H9 (cell line): ENCODE results near the gene CLPTM1L. TPM values are rescaled to one million over a fixed set of nuclear protein-coding genes. Genes with fewer than 3 reads are reported as not detected.

Experiments
- DNase-seq: peaks from one replicate; pipeline ENCODE4 v3.0.0-alpha.2; 2017
- H2AFZ ChIP-seq: one replicate; pipeline ENCODE4 v1.6.1; 2013; ENCODE audit warnings: mild to moderate bottlenecking, low read length, control low read depth, moderate library complexity
- H2AK5ac ChIP-seq: 2 replicates; pipeline ENCODE4 v1.6.1; 2013; ENCODE audit warnings: low read length, control low read depth, mixed read lengths; ENCODE audit not compliant: insufficient read length
- H2BK120ac ChIP-seq: one replicate; pipeline ENCODE4 v1.6.1; 2013; ENCODE audit warnings: low read depth, mild to moderate bottlenecking, low read length, control low read depth, inconsistent platforms; ENCODE audit not compliant: poor library complexity, severe bottlenecking
- H2BK12ac ChIP-seq: 2 replicates; pipeline ENCODE4 v1.6.1; 2013; ENCODE audit warnings: low read length, control low read depth, mixed read lengths, low read depth; ENCODE audit not compliant: insufficient read length
- H2BK15ac ChIP-seq: 2 replicates; pipeline ENCODE4 v1.6.1; 2013; ENCODE audit warnings: low read depth, low read length, control low read depth
- H2BK20ac ChIP-seq: one replicate; pipeline ENCODE4 v1.6.1; 2013; ENCODE audit warnings: low read depth, mild to moderate bottlenecking, low read length, control low read depth, inconsistent platforms; ENCODE audit not compliant: poor library complexity, severe bottlenecking
- H2BK5ac ChIP-seq: 2 replicates; pipeline ENCODE4 v1.6.1; 2013; ENCODE audit warnings: low read length, control low read depth, mixed read lengths; ENCODE audit not compliant: insufficient read length
- H3K14ac ChIP-seq: 2 replicates; pipeline ENCODE4 v1.6.1; 2013; ENCODE audit warnings: low read length, control low read depth; ENCODE audit not compliant: insufficient read depth
- H3K18ac ChIP-seq: 2 replicates; pipeline ENCODE4 v1.6.1; 2013; ENCODE audit warnings: low read depth, mild to moderate bottlenecking, mixed read lengths, low read length, control low read depth; ENCODE audit not compliant: insufficient read length
- H3K23ac ChIP-seq: 2 replicates; pipeline ENCODE4 v1.6.1; 2013; ENCODE audit warnings: low read length, control low read depth, mixed read lengths, low read depth; ENCODE audit not compliant: insufficient read length
- H3K23me2 ChIP-seq: 2 replicates; pipeline ENCODE4 v1.6.1; 2013; ENCODE audit warnings: low read depth, mild to moderate bottlenecking, mixed read lengths, low read length, control low read depth; ENCODE audit not compliant: insufficient read length, poor library complexity, severe bottlenecking
- H3K27ac ChIP-seq: 2 replicates; pipeline ENCODE4 v1.5.1; 2013; ENCODE audit warnings: low read length, control low read depth, mixed read lengths, low read depth; ENCODE audit not compliant: insufficient read length
- H3K27me3 ChIP-seq: 2 replicates; pipeline ENCODE4 v1.6.1; 2013; ENCODE audit warnings: low read length, control low read depth, inconsistent platforms; ENCODE audit not compliant: insufficient read depth
- H3K4ac ChIP-seq: 2 replicates; pipeline ENCODE4 v1.6.1; 2013; ENCODE audit warnings: low read depth, mild to moderate bottlenecking, control low read depth, inconsistent platforms, low read length, moderate library complexity
- H3K4me1 ChIP-seq: 2 replicates; pipeline ENCODE4 v1.6.1; 2013; ENCODE audit warnings: low read length, control low read depth, inconsistent platforms; ENCODE audit not compliant: insufficient read depth
- H3K4me2 ChIP-seq: 2 replicates; pipeline ENCODE4 v1.6.1; 2013; ENCODE audit warnings: low read length, control low read depth, mixed read lengths; ENCODE audit not compliant: insufficient read length, insufficient read depth
- H3K56ac ChIP-seq: 2 replicates; pipeline ENCODE4 v1.6.1; 2013; ENCODE audit warnings: low read depth, mild to moderate bottlenecking, mixed read lengths, low read length, control low read depth; ENCODE audit not compliant: insufficient read length
- H3K79me1 ChIP-seq: 2 replicates; pipeline ENCODE4 v1.6.1; 2013; ENCODE audit warnings: low read depth, mild to moderate bottlenecking, moderate library complexity, low read length, control low read depth, inconsistent platforms; ENCODE audit not compliant: insufficient read depth, poor library complexity, severe bottlenecking
- H3K79me2 ChIP-seq: 2 replicates; pipeline ENCODE4 v1.6.1; 2013; ENCODE audit warnings: low read length, control low read depth, inconsistent platforms; ENCODE audit not compliant: insufficient read depth
- H3K9ac ChIP-seq: 2 replicates; pipeline ENCODE4 v1.6.1; 2013; ENCODE audit warnings: low read length, control low read depth, mixed read lengths; ENCODE audit not compliant: insufficient read length; ENCODE audit errors: extremely low read depth
- H3K9me3 ChIP-seq: one replicate; pipeline ENCODE4 v1.6.1; 2013; ENCODE audit warnings: low read depth, low read length, inconsistent platforms; ENCODE audit not compliant: control insufficient read depth
- H3T11ph ChIP-seq: one replicate; pipeline ENCODE4 v1.6.1; 2013; ENCODE audit warnings: mild to moderate bottlenecking, low read length, control low read depth, inconsistent platforms
- H4K20me1 ChIP-seq: one replicate; pipeline ENCODE4 v1.6.1; 2013; ENCODE audit not compliant: control insufficient read depth, insufficient read length, insufficient read depth
- H4K5ac ChIP-seq: 2 replicates; pipeline ENCODE4 v1.6.1; 2013; ENCODE audit warnings: low read depth, mild to moderate bottlenecking, mixed read lengths, low read length, control low read depth; ENCODE audit not compliant: insufficient read length
- H4K8ac ChIP-seq: replicated peaks from 2 replicates; pipeline ENCODE4 v1.6.1; 2013; ENCODE audit warnings: low read length, control low read depth, mixed read lengths, low read depth; ENCODE audit not compliant: insufficient read length
- H4K91ac ChIP-seq: 2 replicates; pipeline ENCODE4 v1.6.1; 2013; ENCODE audit warnings: low read depth, mild to moderate bottlenecking, moderate library complexity, mixed read lengths, low read length, control low read depth; ENCODE audit not compliant: insufficient read length
- H3K27ac Mint-ChIP-seq, 3 experiments: 2 replicates in 2 of 3; 3 replicates in 1 of 3; pipeline ENCODE4 v1.8.0; 2020 to 2021; ENCODE audit warnings: mixed read lengths in 3 of 3, mild to moderate bottlenecking in 1 of 3, moderate library complexity in 1 of 3
- H3K27me3 Mint-ChIP-seq: 2 replicates; pipeline ENCODE4 v1.8.0; 2021; ENCODE audit warnings: low read depth, mild to moderate bottlenecking, moderate library complexity, mixed read lengths
- H3K36me3 Mint-ChIP-seq, 3 experiments: 2 replicates in 2 of 3; 3 replicates in 1 of 3; pipeline ENCODE4 v1.8.0; 2020 to 2021; ENCODE audit warnings: low read depth in 3 of 3, mixed read lengths in 3 of 3; ENCODE audit not compliant: insufficient read depth in 1 of 3
- H3K4me1 Mint-ChIP-seq, 2 experiments: 2 replicates each; pipeline ENCODE4 v1.8.0; 2020; ENCODE audit warnings: mixed read lengths in 2 of 2
- H3K4me3 Mint-ChIP-seq, 2 experiments: 2 replicates in 1 of 2; 3 replicates in 1 of 2; pipeline ENCODE4 v1.8.0; 2020 to 2021; ENCODE audit warnings: mild to moderate bottlenecking in 2 of 2, mixed read lengths in 2 of 2, moderate library complexity in 1 of 2
- H3K9me3 Mint-ChIP-seq, 2 experiments: 2 replicates in 1 of 2; 3 replicates in 1 of 2; pipeline ENCODE4 v1.8.0; 2020; ENCODE audit warnings: mild to moderate bottlenecking in 2 of 2, mixed read lengths in 2 of 2, moderate library complexity in 1 of 2
- CTCF ChIP-seq: fragments of 200-600 bp; sonication (generic); conservative IDR thresholded peaks from 3 replicates; pipeline ENCODE4 v1.8.0; 2021; ENCODE audit warnings: antibody characterized with exemption, mild to moderate bottlenecking
- WGBS: extraction: QIAGEN DNeasy Blood & Tissue Kit; methylation state at CpG from one replicate; pipeline ENCODE4 v1.1.7; 2013; ENCODE audit warnings: missing lambda C conversion rate, low lambda C conversion rate, mixed read lengths; ENCODE audit not compliant: insufficient read length; ENCODE audit errors: extremely low coverage; 5-methylcytosine and 5-hydroxymethylcytosine counted together
- total RNA-seq: library from RNA; stranded (reverse); gene quantifications from 2 replicates; pipeline ENCODE4 v1.2.1, GENCODE V29; 2021

CLPTM1L gene
- total RNA-seq, 1 experiment from 2014 or later = 108 TPM

- Histone ChIP-seq H3K27ac (no peak overlapping the region), H3K4me1 (no peaks in the 10 kb centered on the region; the same call in 1 of the 2 replicates), H3K56ac (no peak overlapping the region), H4K5ac (no peak overlapping the region), H3K79me2 (no peaks in the 10 kb centered on the region), H4K8ac (no peak overlapping the region), H2AFZ (no peak overlapping the region), H3K23ac (no peak overlapping the region), H2BK120ac (no peak overlapping the region), H2BK5ac (no peak overlapping the region), H2BK15ac (no peak overlapping the region), H4K20me1 (no peaks in the 10 kb centered on the region), H2AK5ac (no peak overlapping the region), H4K91ac (no peak overlapping the region), H3K27me3 (no peaks in the 10 kb centered on the region), H3K14ac (no peak overlapping the region; the same call in 1 of the 2 replicates), H3K9ac (no peak overlapping the region), H3K4me2 (no peak overlapping the region), H3K9me3 (no peaks in the 10 kb centered on the region), H3K79me1 (no peaks in the 10 kb centered on the region), H3K18ac (no peak overlapping the region), H3K4ac (no peak overlapping the region), H2BK12ac (no peak overlapping the region), H3T11ph (no peak overlapping the region), H3K23me2 (no peaks in the 10 kb centered on the region), H2BK20ac (no peak overlapping the region)
- Mint-ChIP-seq H3K4me3 (no peak overlapping the region; a peak in 1 of 5 replicates), H3K27me3 (peaks cover 13% of the 10 kb centered on the region), H3K4me1 (peaks cover 16 to 18% of the 10 kb centered on the region in 2 experiments), H3K9me3 (no peaks in the 10 kb centered on the region), H3K36me3 (no peaks in the 10 kb centered on the region), H3K27ac (no peak overlapping the region)
- WGBS = no CpG with 5 or more reads among the region's 25 CpGs
- no peak for DNase-seq
- TF ChIP-seq CTCF = no peak
Measured at GRCh38 chr5:1357946-1358725, 13.2 kb upstream of the CLPTM1L start.
